SU-DHL-6 (cell line): ENCODE data around the gene FOXF2.

ENCODE experiments used
- EZH2phosphoT487 ChIP-seq: fragments of 200-600 bp; sonication (generic), shearing (Covaris generic); conservative IDR thresholded peaks from 2 replicates; pipeline ENCODE4 v1.6.1; 2018; ENCODE audit warnings: mild to moderate bottlenecking, antibody characterized with exemption, low read length, moderate library complexity, mixed read lengths
- TF ChIP-seq, protein P1 (sequence below): fragments of 200-600 bp; sonication (generic); IDR thresholded peaks from one replicate; pipeline ENCODE4 v1.5.1; 2017; ENCODE audit warnings: antibody characterized with exemption, mild to moderate bottlenecking, low read length, moderate library complexity; ENCODE audit not compliant: insufficient read depth, poor library complexity, severe bottlenecking

DNA sequence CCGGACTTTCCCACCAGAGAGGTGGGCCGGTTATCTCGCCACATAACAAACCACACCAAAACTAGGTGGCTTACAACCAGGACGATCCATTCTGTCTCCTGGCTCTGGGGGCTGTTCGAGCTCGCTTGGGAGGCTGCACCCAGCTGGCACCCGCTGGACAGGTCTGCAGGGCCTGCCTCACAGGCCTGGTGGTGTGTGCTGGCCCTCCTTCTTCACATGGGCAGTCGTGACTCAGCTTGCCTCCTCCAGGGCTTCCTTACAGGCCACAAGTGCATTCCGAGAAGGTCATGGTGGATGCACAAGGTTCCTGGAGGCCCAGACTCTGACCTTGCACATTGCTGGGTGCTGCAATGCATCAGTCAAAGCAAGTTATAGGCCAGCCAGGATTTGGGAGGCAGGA is 34.2 kb downstream of the FOXF2 start:
- TF ChIP-seq, protein P1, sequence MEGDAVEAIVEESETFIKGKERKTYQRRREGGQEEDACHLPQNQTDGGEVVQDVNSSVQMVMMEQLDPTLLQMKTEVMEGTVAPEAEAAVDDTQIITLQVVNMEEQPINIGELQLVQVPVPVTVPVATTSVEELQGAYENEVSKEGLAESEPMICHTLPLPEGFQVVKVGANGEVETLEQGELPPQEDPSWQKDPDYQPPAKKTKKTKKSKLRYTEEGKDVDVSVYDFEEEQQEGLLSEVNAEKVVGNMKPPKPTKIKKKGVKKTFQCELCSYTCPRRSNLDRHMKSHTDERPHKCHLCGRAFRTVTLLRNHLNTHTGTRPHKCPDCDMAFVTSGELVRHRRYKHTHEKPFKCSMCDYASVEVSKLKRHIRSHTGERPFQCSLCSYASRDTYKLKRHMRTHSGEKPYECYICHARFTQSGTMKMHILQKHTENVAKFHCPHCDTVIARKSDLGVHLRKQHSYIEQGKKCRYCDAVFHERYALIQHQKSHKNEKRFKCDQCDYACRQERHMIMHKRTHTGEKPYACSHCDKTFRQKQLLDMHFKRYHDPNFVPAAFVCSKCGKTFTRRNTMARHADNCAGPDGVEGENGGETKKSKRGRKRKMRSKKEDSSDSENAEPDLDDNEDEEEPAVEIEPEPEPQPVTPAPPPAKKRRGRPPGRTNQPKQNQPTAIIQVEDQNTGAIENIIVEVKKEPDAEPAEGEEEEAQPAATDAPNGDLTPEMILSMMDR: no peak
- no peak for TF ChIP-seq EZH2phosphoT487
